HG03175 (cell line): ENCODE data around the gene MAGI2.
"Not testable (repeated sequence)": the region's sequence is repeated elsewhere in the genome, so short reads cannot be mapped to it uniquely, and the experiment has no call there.

Experiments
- ATAC-seq: cut with Tn5 transposase; IDR thresholded peaks from one replicate; pipeline ENCODE4 v1.9.1; 2021; ENCODE audit warnings: mild to moderate bottlenecking, moderate library complexity; ENCODE audit not compliant: unreplicated experiment

MAGI2 gene

GRCh38 chr7:79452032-79452494 lies 1.4 kb downstream of the MAGI2 start:
- ATAC-seq = no peak

DNA sequence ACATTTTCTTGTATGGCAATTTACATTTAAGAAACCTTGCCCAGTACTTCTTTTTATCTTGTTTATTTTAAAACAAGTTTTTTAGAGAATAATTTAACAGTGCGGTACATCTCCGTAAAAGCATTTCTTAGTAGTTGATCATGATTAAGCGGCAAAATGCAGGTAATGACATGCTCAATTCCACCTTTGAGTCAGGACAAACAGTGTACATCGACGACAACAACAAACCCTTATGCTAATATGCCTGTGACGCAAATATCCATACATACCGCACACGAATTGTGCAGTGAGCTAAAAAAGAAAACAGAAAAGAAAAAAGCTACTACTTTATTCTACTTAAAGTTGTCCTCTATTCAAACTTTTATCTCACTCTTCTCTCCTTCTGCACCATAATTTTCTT lies 1.9 kb downstream of the MAGI2 start:
- no peak for ATAC-seq

- ATAC-seq = not testable (repeated sequence)
These were observed 10.7 kb downstream of the MAGI2 start for GRCh38 chr7:79442766-79443165.

DNA sequence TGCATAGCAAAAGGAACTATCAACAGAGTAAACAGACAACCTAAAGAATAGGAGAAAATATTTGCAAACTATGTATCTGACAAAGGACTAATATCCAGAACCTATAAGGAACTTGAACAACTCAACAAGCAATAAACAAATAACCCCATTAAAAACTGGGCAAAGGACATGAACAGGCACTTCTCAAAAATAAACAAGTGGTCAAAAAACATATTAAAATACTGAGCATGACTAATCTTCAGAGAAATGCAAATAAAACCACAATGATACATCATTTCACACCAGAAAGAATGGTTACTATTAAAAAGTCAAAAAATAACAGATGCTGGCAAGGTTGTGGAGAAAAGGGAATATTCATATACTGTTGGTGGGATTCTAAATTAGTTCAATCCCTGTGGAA lies 17.1 kb downstream of the MAGI2 start:
- no peak for ATAC-seq

GRCh38 chr7:79434867-79435266 lies 18.6 kb downstream of the MAGI2 start:
- no peak for ATAC-seq

- no peak for ATAC-seq
These were observed 19.4 kb downstream of the MAGI2 start for GRCh38 chr7:79434098-79434497.

- no peak for ATAC-seq
These were observed 23.1 kb downstream of the MAGI2 start for GRCh38 chr7:79430391-79430790.

DNA sequence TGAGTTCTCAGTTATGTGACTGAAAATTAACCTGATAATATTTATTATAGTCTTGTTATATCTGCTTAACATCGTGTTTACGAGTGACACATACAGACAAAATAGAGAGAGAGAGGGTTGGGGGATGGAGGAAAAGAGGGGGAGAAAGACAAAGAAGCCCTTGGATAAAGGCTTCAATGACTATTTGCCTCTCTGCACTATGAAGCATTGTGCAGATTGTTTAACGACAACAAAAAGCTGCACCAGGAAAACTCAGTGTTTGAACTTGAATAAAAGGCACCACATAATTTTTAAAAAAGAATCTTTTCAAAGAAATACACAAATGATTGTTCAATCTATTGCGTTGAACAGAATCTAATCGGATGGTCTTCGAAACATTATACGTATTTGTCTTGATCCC lies 27.8 kb downstream of the MAGI2 start:
- no peak for ATAC-seq

DNA sequence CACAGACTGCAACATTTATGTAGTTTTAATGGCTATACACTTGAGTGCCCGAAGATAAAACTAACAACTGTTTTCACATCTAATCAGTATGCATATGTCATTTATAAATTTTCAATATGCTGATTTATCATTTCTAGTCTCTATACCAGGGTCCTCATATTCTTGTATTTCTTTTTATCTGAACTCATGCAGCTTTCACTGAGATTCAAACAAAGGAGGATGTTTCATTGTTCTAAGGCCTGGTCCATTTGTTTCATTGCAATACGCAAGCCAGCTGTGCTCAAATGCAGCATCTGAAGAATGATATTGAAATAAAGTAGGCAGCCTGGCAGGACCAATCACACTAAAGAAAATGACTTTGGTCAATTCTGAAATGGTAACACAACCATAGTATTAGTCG lies 31.7 kb downstream of the MAGI2 start:
- ATAC-seq = no peak

GRCh38 chr7:79420464-79420863 lies 33.0 kb downstream of the MAGI2 start:
- no peak for ATAC-seq

- no peak for ATAC-seq
These were observed 38.6 kb downstream of the MAGI2 start for GRCh38 chr7:79414910-79415309.

- no peak for ATAC-seq
These were observed 40.6 kb downstream of the MAGI2 start for GRCh38 chr7:79412915-79413314.

DNA sequence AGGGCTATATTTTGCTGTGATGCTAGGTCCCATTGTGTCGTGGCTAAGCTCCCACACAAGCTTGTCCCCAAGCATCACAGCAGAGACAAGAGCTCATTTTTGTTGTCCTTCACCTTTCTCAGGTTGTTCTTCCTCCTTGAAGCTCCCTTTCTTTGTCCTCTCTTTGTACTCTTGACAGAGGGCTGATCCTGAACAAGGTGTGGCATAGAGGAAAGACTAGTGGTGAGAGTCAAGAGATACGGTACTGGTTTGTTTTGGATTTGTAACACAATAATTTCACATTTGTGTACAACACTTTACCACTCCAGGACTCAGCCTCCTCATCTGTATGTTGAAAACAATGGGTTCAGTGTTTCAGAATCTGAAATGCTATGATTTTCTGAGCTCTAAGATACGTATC lies 41.0 kb downstream of the MAGI2 start:
- no peak for ATAC-seq

GRCh38 chr7:79410345-79410744 lies 43.1 kb downstream of the MAGI2 start:
- ATAC-seq = no peak

- ATAC-seq = no peak
These were observed 46.1 kb downstream of the MAGI2 start for GRCh38 chr7:79407351-79407750.

- no peak for ATAC-seq
These were observed 47.1 kb downstream of the MAGI2 start for GRCh38 chr7:79406371-79406770.

DNA sequence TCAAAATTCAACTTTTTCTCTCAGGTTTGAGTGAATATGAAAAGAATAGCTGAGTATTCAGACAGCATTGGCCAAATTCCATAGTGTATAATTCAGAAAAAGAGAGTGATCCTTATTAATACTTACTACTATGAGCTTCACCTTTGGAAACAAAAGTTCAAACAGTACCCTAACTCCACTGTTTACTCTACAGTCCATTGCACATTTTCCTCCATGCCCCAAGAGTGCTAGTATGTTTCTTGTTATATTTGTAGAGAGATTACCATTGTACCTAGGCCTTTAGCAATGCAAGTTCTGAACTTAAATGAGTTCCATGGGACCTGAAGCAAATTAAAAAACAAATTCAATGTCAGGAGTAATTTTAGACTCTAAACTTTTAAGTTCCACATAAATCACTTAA lies 48.1 kb downstream of the MAGI2 start:
- ATAC-seq = no peak

- no peak for ATAC-seq
These were observed 49.6 kb downstream of the MAGI2 start for GRCh38 chr7:79403879-79404278.

DNA sequence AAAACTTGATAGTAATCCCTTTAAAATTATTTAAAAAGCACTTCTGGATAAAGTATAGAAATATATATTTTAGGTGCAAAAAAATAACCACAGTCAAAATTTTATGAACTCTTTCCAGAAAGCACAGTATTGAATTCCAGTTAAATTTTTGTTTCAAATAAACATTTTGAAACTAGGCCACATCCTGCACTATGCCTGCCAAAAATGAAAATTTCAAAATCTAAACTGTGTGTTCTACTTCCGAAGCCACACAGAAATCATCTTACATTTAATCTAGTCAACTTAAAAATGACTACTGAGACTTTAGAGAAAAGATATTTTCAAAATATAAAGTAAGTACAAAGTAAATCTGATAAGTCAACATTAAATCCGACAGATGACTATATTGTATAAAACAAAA lies 50.0 kb downstream of the MAGI2 start:
- no peak for ATAC-seq

DNA sequence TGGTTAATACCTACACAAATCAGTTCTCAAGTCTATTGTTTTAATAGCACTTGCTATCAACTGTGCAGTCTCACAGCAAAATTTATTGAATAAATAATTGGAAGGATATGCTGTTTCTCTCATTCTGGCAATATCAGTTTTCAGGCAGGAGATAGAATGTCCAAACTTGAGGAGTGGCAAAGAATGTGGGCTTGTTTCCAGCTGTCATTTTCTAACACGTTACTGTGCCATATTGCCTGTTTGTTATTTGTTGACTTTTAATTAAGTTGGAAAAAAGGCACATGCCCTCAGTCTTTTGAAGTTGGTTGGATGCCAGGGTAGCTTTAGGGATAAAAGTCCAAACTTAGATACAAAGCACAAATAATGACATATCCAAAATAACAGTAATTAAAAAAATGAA lies 52.2 kb downstream of the MAGI2 start:
- no peak for ATAC-seq

GRCh38 chr7:79400222-79400621 lies 53.2 kb downstream of the MAGI2 start:
- no peak for ATAC-seq

DNA sequence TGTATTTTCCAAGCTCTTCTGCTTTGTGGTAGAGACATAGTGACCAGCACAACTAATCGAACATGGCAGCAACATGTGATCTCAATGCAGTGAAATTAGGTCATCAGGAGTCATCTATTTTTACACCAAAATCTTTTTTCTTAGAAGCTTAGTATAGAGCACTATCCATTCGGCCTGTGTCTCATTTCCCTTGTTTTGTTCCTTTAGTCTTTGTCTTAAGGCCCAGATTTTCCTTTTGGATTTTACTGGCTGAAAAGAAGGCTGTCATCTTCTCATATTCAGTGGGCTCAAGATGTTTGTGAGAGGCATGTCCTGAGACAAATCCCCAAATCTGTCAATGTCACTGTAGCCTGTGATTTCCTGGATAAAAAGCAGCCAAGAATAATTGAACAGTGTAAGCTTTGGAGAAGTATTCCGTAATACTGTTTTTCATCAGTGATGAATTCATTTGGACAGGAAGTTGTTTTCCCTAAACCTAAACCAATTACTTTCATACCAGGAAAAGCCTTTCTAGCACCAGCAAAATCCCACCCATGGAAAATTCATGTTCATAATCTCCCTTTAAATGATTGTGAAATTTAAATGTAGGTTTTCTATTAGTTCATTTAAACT lies 55.2 kb downstream of the MAGI2 start:
- no peak for ATAC-seq

DNA sequence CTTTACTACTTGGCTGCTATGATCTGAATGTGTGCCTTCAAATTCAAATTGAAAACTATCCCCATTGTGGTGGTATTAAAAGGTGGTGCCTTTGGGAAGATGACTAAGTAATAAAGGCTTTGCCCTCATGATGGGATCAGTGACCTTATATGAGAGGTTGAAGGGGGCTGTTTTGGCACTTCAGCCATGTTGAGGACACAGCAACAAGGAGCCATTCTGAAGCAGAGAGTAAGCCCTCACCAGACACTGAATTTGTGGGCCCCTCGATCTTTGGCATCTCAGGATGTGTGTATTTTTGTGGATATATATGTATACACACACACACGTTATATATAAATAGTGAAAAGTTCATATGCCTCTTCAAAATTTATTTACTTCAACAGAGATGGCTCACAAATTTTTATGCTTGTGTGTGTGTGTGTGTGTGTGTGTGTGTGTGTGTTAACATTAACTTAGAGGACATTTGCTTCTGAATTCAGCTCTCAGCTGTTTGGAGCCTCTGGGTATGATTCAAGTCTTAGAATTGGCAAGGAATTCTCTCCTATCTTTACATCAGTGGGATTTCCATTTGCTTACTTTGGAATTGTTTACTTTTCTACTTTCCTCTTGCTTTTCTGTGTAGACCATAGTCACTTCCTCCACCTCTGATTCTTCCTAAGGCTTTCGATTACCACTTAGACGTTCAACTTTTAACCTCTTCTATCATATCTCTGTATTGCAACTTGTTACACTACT lies 66.6 kb downstream of the MAGI2 start:
- ATAC-seq = no peak
